Upper lobe of right lung (tissue), 1 donor: Measurements from ENCODE around the gene LRRC36. TPM values are rescaled to one million over a fixed set of nuclear protein-coding genes. Genes with fewer than 3 reads are reported as not detected.
A peak's percentile ranks its signal among the peaks of the same experiment; 100 is the strongest.

Experiments
- ATAC-seq: fragments of 200-7000 bp; cut with Tn5 transposase; one replicate; pipeline ENCODE4 v1.9.1; 2020; ENCODE audit warnings: mild to moderate bottlenecking, moderate library complexity
- DNase-seq: peaks from one replicate; pipeline ENCODE4 v3.0.0-alpha.2; 2020
- H3K27ac ChIP-seq: fragments of 200-600 bp; one replicate; pipeline ENCODE4 v1.8.0; 2022
- H3K27me3 ChIP-seq: fragments of 200-600 bp; one replicate; pipeline ENCODE4 v1.8.0; 2022; ENCODE audit warnings: mild to moderate bottlenecking
- H3K36me3 ChIP-seq: fragments of 200-600 bp; one replicate; pipeline ENCODE4 v1.8.0; 2022
- H3K4me1 ChIP-seq: fragments of 200-600 bp; one replicate; pipeline ENCODE4 v1.8.0; 2022
- H3K4me3 ChIP-seq: fragments of 200-600 bp; one replicate; pipeline ENCODE4 v1.8.0; 2022; ENCODE audit warnings: mild to moderate bottlenecking
- H3K9me3 ChIP-seq: fragments of 200-600 bp; one replicate; pipeline ENCODE4 v1.8.0; 2022
- intact Hi-C: fragments of 100-400 bp; cut with DNase I; formaldehyde crosslinking; loops from one replicate; pipeline ENCODE4 v1.11.0; 2022
- total RNA-seq: library from RNA; stranded (reverse); fragmentation: NEBNext Ultra II Directional; extraction: Animal tissue kit (Norgen Biotek cat#: 25700); gene quantifications from one replicate; pipeline ENCODE4 v1.2.1, GENCODE V29; 2021
- TF ChIP-seq, protein P1 (sequence below): fragments of 200-600 bp; IDR thresholded peaks from one replicate; pipeline ENCODE4 v1.8.0; 2022; ENCODE audit warnings: antibody characterized with exemption
- donor health status: DM: no; HTN: yes; CAD: no; lungs with severe emphysema.

The LRRC36 gene
- total RNA-seq, 1 donor from 2014 or later, result 27.4 TPM

DNA sequence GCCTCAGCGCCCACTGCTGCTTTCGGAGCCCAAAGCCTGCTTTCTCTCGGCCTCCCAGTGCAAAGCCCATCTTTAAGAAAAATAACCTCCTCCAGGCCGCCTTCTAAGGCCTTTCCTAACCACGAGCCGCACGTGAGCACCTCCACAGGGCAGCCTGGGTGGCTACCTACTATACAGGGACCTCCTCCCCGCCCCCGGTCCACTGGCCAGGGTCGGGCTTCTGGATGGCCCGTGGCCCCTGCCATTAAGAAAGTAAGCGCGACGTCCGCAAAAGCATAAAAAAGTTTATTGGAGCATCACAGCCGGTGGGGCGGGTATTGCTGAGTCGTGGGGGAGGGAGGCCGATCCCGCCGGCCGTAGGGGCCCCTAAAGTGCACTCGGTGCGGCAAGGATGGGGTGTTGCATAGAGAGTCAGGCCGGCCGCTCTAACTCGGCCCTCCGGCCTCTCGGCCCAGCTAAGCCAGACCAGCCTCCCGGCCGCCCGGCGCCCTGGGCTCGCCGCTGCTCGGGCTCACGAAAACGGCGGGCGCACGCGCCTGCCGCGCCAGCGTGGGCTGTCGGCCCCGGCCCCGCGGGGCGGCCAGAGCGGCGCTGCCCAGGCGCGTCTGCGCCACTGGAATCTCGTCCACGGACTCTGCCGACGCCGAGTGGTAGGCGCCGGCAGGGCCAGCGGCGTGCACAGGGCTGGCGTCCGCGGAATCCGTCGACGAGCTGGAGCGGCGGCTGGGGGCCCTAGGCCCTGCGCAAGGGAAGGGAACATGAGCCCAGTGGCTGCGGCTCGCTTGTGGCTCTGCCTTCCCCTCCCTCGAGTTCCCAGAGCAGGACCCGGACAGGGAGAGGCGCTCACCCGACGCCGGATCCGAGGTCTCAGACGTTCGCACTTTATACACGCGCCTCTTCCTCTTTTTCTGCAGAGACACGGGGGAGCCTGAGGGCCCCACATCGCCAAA lies 67.8 kb downstream of the LRRC36 start:
- intact Hi-C loops, result loop anchor here (10.0 kb wide), 1 partner anchor 120 kb away; the partner anchor contains the start of gene PLEKHG4

DNA sequence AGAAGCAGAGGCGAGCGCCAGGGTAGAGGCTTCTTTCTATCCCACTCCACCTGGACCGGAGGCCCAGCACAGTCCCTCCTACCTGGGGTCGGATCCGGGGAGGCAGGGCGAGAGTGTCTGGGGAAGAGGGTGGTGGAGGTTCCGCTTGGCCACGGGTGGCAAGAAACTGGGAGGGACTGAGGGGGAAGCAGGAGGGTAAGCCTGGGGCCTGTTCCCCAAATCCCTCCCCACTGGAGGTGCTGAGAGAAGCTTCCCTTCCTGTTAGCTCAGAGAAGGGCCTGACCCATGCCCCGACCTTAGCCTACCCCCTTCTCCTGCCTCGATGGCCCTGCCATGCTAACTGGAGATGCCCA lies 68.5 kb downstream of the LRRC36 start:
- ATAC-seq (no peak), DNase-seq (no peak)
- Histone ChIP-seq H3K27ac (peak overlapping the region; percentile 17), H3K4me3 (peak overlapping the region; percentile 1), H3K9me3 (no peaks in the 10 kb centered on the region), H3K36me3 (no peaks in the 10 kb centered on the region), H3K27me3 (no peaks in the 10 kb centered on the region), H3K4me1 (peaks cover 48% of the 10 kb centered on the region)
- TF ChIP-seq, protein P1, sequence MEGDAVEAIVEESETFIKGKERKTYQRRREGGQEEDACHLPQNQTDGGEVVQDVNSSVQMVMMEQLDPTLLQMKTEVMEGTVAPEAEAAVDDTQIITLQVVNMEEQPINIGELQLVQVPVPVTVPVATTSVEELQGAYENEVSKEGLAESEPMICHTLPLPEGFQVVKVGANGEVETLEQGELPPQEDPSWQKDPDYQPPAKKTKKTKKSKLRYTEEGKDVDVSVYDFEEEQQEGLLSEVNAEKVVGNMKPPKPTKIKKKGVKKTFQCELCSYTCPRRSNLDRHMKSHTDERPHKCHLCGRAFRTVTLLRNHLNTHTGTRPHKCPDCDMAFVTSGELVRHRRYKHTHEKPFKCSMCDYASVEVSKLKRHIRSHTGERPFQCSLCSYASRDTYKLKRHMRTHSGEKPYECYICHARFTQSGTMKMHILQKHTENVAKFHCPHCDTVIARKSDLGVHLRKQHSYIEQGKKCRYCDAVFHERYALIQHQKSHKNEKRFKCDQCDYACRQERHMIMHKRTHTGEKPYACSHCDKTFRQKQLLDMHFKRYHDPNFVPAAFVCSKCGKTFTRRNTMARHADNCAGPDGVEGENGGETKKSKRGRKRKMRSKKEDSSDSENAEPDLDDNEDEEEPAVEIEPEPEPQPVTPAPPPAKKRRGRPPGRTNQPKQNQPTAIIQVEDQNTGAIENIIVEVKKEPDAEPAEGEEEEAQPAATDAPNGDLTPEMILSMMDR, result no peak
- intact Hi-C loops, result loop anchor here (10.0 kb wide), 1 partner anchor 120 kb away; the partner anchor contains the start of gene PLEKHG4

More for the DNA sequence above, 67.8 kb downstream of the LRRC36 start:
- ATAC-seq (no peak), DNase-seq (peak; percentile 68)
- Histone ChIP-seq H3K4me3 (peak overlapping the region; percentile 42), H3K4me1 (peaks cover 46% of the 10 kb centered on the region), H3K36me3 (no peaks in the 10 kb centered on the region), H3K27ac (peak overlapping the region; percentile 71), H3K27me3 (no peaks in the 10 kb centered on the region), H3K9me3 (no peaks in the 10 kb centered on the region)
- TF ChIP-seq, protein P1, result no peak

DNA sequence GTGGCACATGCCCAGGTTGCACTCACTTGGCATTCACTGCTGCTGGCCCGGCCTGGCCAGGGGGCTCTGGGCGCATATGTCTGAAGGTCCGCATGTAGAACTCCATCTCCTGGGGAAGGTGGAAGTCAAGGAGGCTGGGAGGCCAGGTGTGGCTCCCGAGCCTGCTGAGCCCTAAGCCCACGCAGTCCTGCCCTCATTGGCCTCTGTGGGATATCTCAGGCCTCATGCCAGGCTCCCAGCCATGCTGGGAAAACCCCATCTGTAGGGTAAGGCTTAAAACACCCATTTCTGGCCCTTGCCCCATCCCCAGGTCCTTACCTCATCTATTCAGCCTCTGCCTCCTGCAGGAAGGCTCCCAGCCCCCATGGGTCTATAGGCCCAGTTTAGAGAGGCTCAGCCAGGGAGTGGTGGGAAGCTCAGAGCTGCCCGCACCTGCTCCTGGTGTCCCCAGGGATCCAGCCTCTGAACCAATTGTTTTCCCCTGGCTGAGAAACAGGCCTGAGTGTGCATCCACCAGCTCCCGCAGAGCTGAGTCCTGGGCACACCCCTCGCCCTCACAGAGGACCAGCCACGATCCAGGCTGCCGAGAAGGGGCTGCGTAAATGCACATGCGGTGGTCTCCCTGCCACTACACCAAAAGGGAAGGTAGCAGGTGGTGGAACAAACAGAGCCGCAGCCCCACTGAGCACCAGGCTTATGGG lies 69.0 kb downstream of the LRRC36 start:
- H3K27ac ChIP-seq, result peak overlapping the region; percentile 17
- ATAC-seq, result no peak
- intact Hi-C loops, result loop anchor here (10.0 kb wide), 1 partner anchor 121 kb away; the partner anchor contains the start of gene PLEKHG4

DNA sequence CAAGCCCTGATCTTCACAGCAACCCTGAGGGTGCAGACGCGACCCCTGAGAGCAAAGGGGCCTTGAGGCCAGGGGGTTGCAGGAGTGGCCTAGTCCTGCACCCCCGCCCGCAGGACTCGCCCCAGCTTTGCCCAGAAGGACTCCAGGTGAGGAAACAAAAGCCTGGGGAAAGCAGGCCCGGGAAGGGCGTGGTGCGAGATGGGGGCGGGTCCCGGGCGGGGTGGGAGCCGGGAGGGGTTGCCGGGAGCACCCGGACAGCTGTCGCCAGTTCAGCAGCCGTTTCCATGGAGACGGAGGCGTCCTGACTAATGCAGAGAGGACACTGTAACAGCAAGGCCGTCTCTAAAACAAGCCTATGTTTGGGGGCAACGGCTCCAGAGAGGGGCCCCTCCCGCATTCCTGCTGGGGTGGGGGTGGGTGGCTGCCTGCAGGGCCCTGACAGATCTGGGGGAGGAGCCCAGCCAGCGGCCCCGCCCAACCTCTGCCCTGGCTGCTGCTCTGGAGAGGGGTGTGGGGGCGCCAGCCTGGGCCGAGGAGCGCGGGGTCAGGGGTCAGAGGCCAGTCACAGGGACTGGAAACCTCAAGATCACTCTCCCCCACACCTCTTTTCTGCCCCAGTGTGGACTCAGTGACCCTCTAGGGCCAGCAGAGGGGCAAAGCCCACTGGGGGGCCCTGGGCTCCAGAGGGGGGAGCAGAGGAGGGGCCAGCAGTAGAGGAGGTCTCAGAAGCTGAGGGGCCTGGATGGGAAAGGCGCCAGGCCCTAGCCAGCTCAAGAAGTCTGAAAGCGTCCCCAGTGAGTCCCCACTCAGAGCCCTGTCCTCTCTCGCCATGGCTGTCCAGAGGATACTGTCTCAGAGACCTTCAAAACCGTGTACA lies 69.8 kb downstream of the LRRC36 start:
- peak; percentile 85 for DNase-seq
- H3K4me1 ChIP-seq, result peaks cover 44% of the 10 kb centered on the region
- intact Hi-C loops, result loop anchor here (10.0 kb wide), 1 partner anchor 122 kb away; the partner anchor contains the start of gene PLEKHG4
- no peaks in the 10 kb centered on the region for H3K9me3 ChIP-seq
- peak overlapping the region; percentile 63 for H3K27ac ChIP-seq
- no peak overlapping the region for H3K4me3 ChIP-seq
- H3K27me3 ChIP-seq, result no peaks in the 10 kb centered on the region
- TF ChIP-seq, protein P1, result no peak
- peak; percentile 14 for ATAC-seq
- no peaks in the 10 kb centered on the region for H3K36me3 ChIP-seq

More for the DNA sequence above, 69.0 kb downstream of the LRRC36 start:
- no peaks in the 10 kb centered on the region for H3K27me3 ChIP-seq
- no peaks in the 10 kb centered on the region for H3K9me3 ChIP-seq
- no peaks in the 10 kb centered on the region for H3K36me3 ChIP-seq
- DNase-seq, result peak; percentile 65
- no peak overlapping the region for H3K4me3 ChIP-seq
- peaks cover 48% of the 10 kb centered on the region for H3K4me1 ChIP-seq
- TF ChIP-seq, protein P1, result no peak
